Endodermal cell (in vitro differentiated cells): ENCODE data around the gene PSEN1. TPM values are rescaled to one million over a fixed set of nuclear protein-coding genes. Genes with fewer than 3 reads are reported as not detected.

Experiments
- DNase-seq: peaks from one replicate; pipeline ENCODE4 v3.0.0-alpha.2; 2017
- H3K27ac ChIP-seq: 2 replicates; pipeline ENCODE4 v1.5.1; 2013; ENCODE audit warnings: mild to moderate bottlenecking, low read depth, low read length, moderate library complexity
- H3K27me3 ChIP-seq: 2 replicates; pipeline ENCODE4 v1.6.1; 2013; ENCODE audit warnings: mild to moderate bottlenecking, low read length, moderate library complexity; ENCODE audit not compliant: insufficient read depth, control insufficient read depth, poor library complexity, severe bottlenecking
- H3K36me3 ChIP-seq: 2 replicates; pipeline ENCODE4 v1.7.0; 2013; ENCODE audit warnings: mild to moderate bottlenecking, low read length, moderate library complexity; ENCODE audit not compliant: control insufficient read depth, insufficient read depth
- H3K4me1 ChIP-seq: one replicate; pipeline ENCODE4 v1.7.0; 2013; ENCODE audit warnings: low read length; ENCODE audit not compliant: control insufficient read depth, insufficient read depth
- H3K4me3 ChIP-seq: 2 replicates; pipeline ENCODE4 v1.5.1; 2013; ENCODE audit warnings: mild to moderate bottlenecking, low read length, moderate library complexity
- H3K9ac ChIP-seq: 2 replicates; pipeline ENCODE4 v1.6.1; 2013; ENCODE audit warnings: mild to moderate bottlenecking, low read length, moderate library complexity; ENCODE audit not compliant: poor library complexity, severe bottlenecking; ENCODE audit errors: extremely low read depth
- H3K9me3 ChIP-seq: 2 replicates; pipeline ENCODE4 v1.6.1; 2013; ENCODE audit warnings: mild to moderate bottlenecking, low read length, moderate library complexity; ENCODE audit not compliant: control insufficient read depth
- H3K27ac Mint-ChIP-seq: 2 replicates; pipeline ENCODE4 v1.8.0; 2020; ENCODE audit warnings: mixed read lengths
- H3K27me3 Mint-ChIP-seq: 2 replicates; pipeline ENCODE4 v1.8.0; 2021; ENCODE audit warnings: mild to moderate bottlenecking, mixed read lengths; ENCODE audit not compliant: insufficient read depth
- H3K36me3 Mint-ChIP-seq: 2 replicates; pipeline ENCODE4 v1.8.0; 2020; ENCODE audit warnings: low read depth, mixed read lengths
- H3K4me1 Mint-ChIP-seq: 2 replicates; pipeline ENCODE4 v1.8.0; 2020; ENCODE audit warnings: mixed read lengths
- H3K4me3 Mint-ChIP-seq: 2 replicates; pipeline ENCODE4 v1.8.0; 2020; ENCODE audit warnings: mild to moderate bottlenecking, moderate library complexity, mixed read lengths
- H3K9me3 Mint-ChIP-seq: 2 replicates; pipeline ENCODE4 v1.8.0; 2020; ENCODE audit warnings: mild to moderate bottlenecking, mixed read lengths
- CTCF ChIP-seq: fragments of 200-600 bp; sonication (generic); conservative IDR thresholded peaks from 2 replicates; pipeline ENCODE4 v1.5.0; 2021; ENCODE audit warnings: antibody characterized with exemption, mild to moderate bottlenecking
- WGBS, 2 experiments: methylation state at CpG; one replicate each; pipeline versions ENCODE4 v1.1.5 to v1.1.7; 2013; ENCODE audit warnings: missing lambda C conversion rate in 2 of 2, mixed read lengths in 1 of 2; ENCODE audit not compliant: insufficient coverage in 1 of 2, insufficient read length in 1 of 2; 5-methylcytosine and 5-hydroxymethylcytosine counted together
- total RNA-seq, 2 donors: library from RNA; stranded (reverse); fragmentation: NEBNext Ultra II Directional in 1 of 2; extraction: Animal tissue kit (Norgen Biotek cat#: 25700) in 1 of 2; gene quantifications; 2 replicates in 1 of 2; 3 replicates in 1 of 2; pipeline ENCODE4 v1.2.1, GENCODE V29; 2021

Gene PSEN1
- total RNA-seq, 2 donors from 2014 or later = 45.7 to 49.9 TPM

- Histone ChIP-seq H3K36me3 (no peaks in the 10 kb centered on the region), H3K4me3 (peak overlapping the region; percentile 77), H3K9ac (no peak overlapping the region), H3K27ac (no peak overlapping the region), H3K4me1 (peaks cover 38% of the 10 kb centered on the region), H3K9me3 (no peaks in the 10 kb centered on the region), H3K27me3 (peaks cover 56% of the 10 kb centered on the region)
- no peak for TF ChIP-seq CTCF
- no peaks in the 10 kb centered on the region for H3K9me3 Mint-ChIP-seq
- H3K27me3 Mint-ChIP-seq = peaks cover 68% of the 10 kb centered on the region
- peak overlapping the region; percentile 50 for H3K4me3 Mint-ChIP-seq
- H3K4me1 Mint-ChIP-seq = peaks cover 54% of the 10 kb centered on the region
- no peaks in the 10 kb centered on the region for H3K36me3 Mint-ChIP-seq
- DNase-seq = no peak
- WGBS, 2 experiments = 43 to 45% methylated on average over 5 to 6 of the region's 7 CpGs
- H3K27ac Mint-ChIP-seq = no peak overlapping the region
Observed at GRCh38 chr14:73236752-73237218, 100.5 kb downstream of the PSEN1 start.

DNA sequence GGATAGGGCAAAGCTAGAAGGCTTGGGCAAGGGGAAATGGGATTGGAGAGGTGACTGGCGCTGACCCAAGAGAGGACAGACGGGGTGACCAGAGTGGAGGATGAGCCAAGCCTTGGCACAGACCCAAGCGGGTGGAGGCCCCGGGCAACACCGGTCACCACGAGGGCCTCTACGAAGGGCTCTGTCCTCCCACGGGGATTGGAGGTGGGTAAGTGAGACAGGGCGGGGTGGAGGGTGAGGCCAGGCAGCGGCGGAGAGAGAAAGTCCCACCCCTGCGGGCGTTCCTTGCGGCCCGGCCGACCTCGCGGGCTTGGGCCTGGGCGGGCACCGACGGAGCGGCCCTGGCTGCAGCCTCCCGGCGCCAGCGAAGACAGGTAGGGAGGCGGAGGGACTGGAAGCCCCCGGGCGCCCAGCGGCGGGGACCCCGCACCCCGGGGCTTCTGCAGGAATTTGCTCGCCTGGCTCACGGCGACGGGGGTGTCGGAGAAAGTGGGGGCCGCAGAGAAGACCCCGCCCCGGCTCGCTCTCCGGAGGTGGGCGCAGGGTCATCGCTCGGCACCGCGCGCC is 101.0 kb downstream of the PSEN1 start, which contains the start of gene PAPLN:
PAPLN (plus strand) TSS at position 288 of the 567 bp plus-strand sequence. CDS start 2,273 bp downstream, outside the sequence.
- no peak for TF ChIP-seq CTCF
- 9 to 17% methylated on average over 14 to 48 of the region's 48 CpGs for WGBS, 2 experiments
- Histone ChIP-seq H3K27ac (no peak within 1 kb of the TSS), H3K9me3 (no peaks in the 10 kb centered on the region), H3K36me3 (no peaks in the 10 kb centered on the region), H3K4me3 (peak within 1 kb of the TSS; percentile 77), H3K27me3 (peaks cover 56% of the 10 kb centered on the region), H3K4me1 (peaks cover 34% of the 10 kb centered on the region), H3K9ac (peak within 1 kb of the TSS; percentile 25)
- H3K27me3 Mint-ChIP-seq = peaks cover 72% of the 10 kb centered on the region
- peak within 1 kb of the TSS; percentile 50 for H3K4me3 Mint-ChIP-seq
- no peaks in the 10 kb centered on the region for H3K9me3 Mint-ChIP-seq
- peak; percentile 77 for DNase-seq
- H3K36me3 Mint-ChIP-seq = no peaks in the 10 kb centered on the region
- H3K4me1 Mint-ChIP-seq = peaks cover 52% of the 10 kb centered on the region
- peak within 1 kb of the TSS; percentile 25 for H3K27ac Mint-ChIP-seq

- Histone ChIP-seq H3K36me3 (no peaks in the 10 kb centered on the region), H3K4me1 (peaks cover 30% of the 10 kb centered on the region), H3K27me3 (peaks cover 56% of the 10 kb centered on the region), H3K9me3 (no peaks in the 10 kb centered on the region), H3K27ac (no peak overlapping the region), H3K4me3 (peak overlapping the region; percentile 77), H3K9ac (peak overlapping the region; percentile 25)
- no peak for TF ChIP-seq CTCF
- DNase-seq = peak; percentile 72
- no peak overlapping the region for H3K27ac Mint-ChIP-seq
- 4 to 5% methylated on average over 16 to 73 of the region's 73 CpGs for WGBS, 2 experiments
- no peaks in the 10 kb centered on the region for H3K9me3 Mint-ChIP-seq
- peak overlapping the region; percentile 50 for H3K4me3 Mint-ChIP-seq
- H3K36me3 Mint-ChIP-seq = no peaks in the 10 kb centered on the region
- H3K4me1 Mint-ChIP-seq = peaks cover 46% of the 10 kb centered on the region
- H3K27me3 Mint-ChIP-seq = peaks cover 78% of the 10 kb centered on the region
Observed at GRCh38 chr14:73237786-73238423, 101.6 kb downstream of the PSEN1 start.
